Natural killer cell treated with Interleukin-12 subunit alpha and Interleukin-12 subunit beta and Interleukin-15 and Interleukin-18, amount 100 ng/mL, for 72 hours (primary cell): ENCODE measurements around the gene ITK. TPM values are rescaled to one million over a fixed set of nuclear protein-coding genes. Genes with fewer than 3 reads are reported as not detected.
A peak's percentile ranks its signal among the peaks of the same experiment; 100 is the strongest.

Experiments used
- ATAC-seq, 2 donors: fragments of 150-1000 bp; cut with Tn5 transposase in 1 of 2; sonication (Bioruptor Pico), chemical (Tn5 transposase) in 1 of 2; 2 replicates each; pipeline ENCODE4 v1.10.0; 2021
- DNase-seq: peaks from one replicate; pipeline ENCODE4 v3.0.0; 2022; ENCODE audit warnings: low spot score
- H3K27ac Mint-ChIP-seq, 2 donors: 1 replicate in 1 of 2; 2 replicates in 1 of 2; pipeline ENCODE4 v1.8.0; 2022; ENCODE audit warnings: mixed read lengths in 2 of 2, mild to moderate bottlenecking in 1 of 2, moderate library complexity in 1 of 2
- H3K27me3 Mint-ChIP-seq, 2 donors: 1 replicate in 1 of 2; 2 replicates in 1 of 2; pipeline ENCODE4 v1.8.0; 2022; ENCODE audit warnings: mixed read lengths in 2 of 2
- H3K36me3 Mint-ChIP-seq: one replicate; pipeline ENCODE4 v1.8.0; 2022; ENCODE audit warnings: mixed read lengths
- H3K4me1 Mint-ChIP-seq, 2 donors: 1 replicate in 1 of 2; 2 replicates in 1 of 2; pipeline ENCODE4 v1.8.0; 2022; ENCODE audit warnings: low read depth in 2 of 2, mixed read lengths in 2 of 2, mild to moderate bottlenecking in 1 of 2
- H3K4me3 Mint-ChIP-seq: one replicate; pipeline ENCODE4 v1.8.0; 2022; ENCODE audit warnings: mixed read lengths
- H3K9me3 Mint-ChIP-seq: 2 replicates; pipeline ENCODE4 v1.8.0; 2022; ENCODE audit warnings: mixed read lengths
- total RNA-seq, 2 donors: library from RNA; stranded (reverse); gene quantifications; one replicate each; pipeline ENCODE4 v1.2.3, GENCODE V29; 2022

ITK gene
- total RNA-seq, 2 donors from 2014 or later = 153 to 225 TPM

DNA sequence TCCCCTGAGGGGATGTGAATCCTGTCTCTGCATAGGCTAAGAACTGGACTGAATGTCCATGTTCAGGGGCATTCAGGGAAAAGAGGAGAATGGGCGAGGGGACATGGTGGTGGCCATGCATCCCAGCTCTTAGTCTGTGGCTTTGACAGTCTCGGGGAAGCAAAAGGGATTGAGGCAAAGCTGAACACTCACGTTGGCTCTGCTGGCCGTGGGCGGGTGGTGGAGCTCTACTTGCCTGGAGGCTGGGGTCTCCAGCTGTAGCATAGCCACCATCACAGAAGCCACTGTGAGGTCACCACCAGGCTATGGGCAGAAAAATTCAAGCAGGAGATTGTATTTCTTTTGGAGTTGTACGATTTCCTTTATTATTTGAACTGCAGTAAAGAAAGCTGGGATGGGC lies 18.6 kb upstream of the ITK start:
- H3K27me3 Mint-ChIP-seq = peaks cover 0 to 5% of the 10 kb centered on the region in 2 donors
- no peak overlapping the region for H3K27ac Mint-ChIP-seq
- H3K36me3 Mint-ChIP-seq = no peaks in the 10 kb centered on the region
- ATAC-seq = no peak
- peaks cover 22 to 24% of the 10 kb centered on the region in 2 donors for H3K4me1 Mint-ChIP-seq
- H3K4me3 Mint-ChIP-seq = no peak overlapping the region
- H3K9me3 Mint-ChIP-seq = no peaks in the 10 kb centered on the region
- no peak for DNase-seq

DNA sequence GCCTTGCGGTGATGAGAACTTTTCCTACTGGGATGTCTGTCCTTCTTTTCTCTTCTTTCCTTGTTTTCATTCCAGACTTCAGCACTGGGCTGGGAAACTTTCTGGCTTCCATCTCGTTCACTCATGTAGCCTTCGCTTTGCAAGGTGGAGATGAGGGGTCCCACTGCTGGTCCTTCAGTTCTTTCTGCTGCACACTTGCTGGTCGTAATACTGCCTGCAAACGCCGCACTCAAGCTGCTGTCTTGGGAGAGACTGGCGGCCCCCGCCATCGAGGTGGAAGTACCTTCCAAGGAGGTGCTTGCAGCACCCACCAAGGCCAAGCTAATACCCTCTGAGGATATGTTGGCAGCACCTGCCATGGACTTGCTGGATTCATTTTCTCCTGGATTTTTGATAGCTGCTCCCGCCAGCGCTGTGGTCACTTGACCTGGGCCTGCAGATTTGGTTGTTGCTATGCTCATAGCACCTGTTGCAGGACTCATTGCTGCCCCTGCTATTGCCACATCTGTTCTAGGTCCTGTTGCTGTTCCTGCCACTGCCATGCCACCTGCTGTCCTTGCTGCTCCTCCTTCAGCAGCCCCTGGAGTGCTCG lies 17.6 kb upstream of the ITK start:
- Mint-ChIP-seq H3K27me3 (peaks cover 0 to 5% of the 10 kb centered on the region in 2 donors), H3K36me3 (no peaks in the 10 kb centered on the region), H3K4me1 (peaks cover 25 to 27% of the 10 kb centered on the region in 2 donors), H3K27ac (peak overlapping the region; percentile 15 to 43), H3K9me3 (no peaks in the 10 kb centered on the region), H3K4me3 (no peak overlapping the region)
- DNase-seq (no peak), ATAC-seq (no peak)

DNA sequence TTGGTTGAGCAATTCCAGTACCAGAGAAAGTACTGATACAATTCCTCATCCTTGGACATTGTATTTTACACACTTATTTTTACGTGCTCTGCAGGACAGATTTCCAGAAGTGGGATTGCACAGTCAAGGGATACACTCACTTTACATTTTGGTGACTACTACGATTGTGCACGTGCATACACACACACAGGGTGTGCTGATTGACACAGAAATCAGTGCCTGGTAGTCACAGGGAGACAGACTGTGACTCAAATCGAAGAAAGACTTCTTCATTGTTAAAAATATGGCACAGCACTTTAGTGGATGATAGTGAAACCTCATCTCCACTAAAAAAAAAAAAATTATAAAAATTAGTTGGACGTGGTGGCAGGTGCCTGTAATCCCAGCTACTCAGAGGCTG lies 16.1 kb upstream of the ITK start:
- no peaks in the 10 kb centered on the region for H3K36me3 Mint-ChIP-seq
- peaks cover 20 to 22% of the 10 kb centered on the region in 2 donors for H3K4me1 Mint-ChIP-seq
- no peak for ATAC-seq

DNA sequence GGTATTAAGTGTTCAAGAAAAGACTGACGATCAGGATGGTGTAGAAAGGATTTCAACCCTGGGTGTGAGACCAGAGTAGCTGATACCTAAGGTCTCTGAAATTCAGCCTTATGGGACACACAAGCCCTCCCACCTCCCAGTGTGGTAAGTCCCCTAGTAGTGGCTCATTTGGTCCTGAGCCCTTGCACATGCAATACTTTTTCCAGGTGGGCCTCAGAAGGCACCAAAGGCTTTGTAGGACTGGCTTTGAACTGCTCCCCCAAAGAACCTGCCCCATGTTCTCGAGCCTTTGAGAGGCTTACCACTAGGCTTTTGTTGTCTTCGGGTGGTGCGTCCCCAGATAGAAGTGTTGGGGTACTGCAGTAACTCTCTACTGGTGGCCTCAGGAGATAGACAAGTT lies 15.4 kb upstream of the ITK start:
- peaks cover 0 to 5% of the 10 kb centered on the region in 2 donors for H3K27me3 Mint-ChIP-seq
- DNase-seq (no peak), ATAC-seq (no peak)
- H3K27ac Mint-ChIP-seq = peak overlapping the region in 1 of 2 donors; percentile 91
- no peak overlapping the region for H3K4me3 Mint-ChIP-seq
- peaks cover 14 to 18% of the 10 kb centered on the region in 2 donors for H3K4me1 Mint-ChIP-seq
- no peaks in the 10 kb centered on the region for H3K36me3 Mint-ChIP-seq
- H3K9me3 Mint-ChIP-seq = no peaks in the 10 kb centered on the region

More for the DNA sequence above, 16.1 kb upstream of the ITK start:
- Mint-ChIP-seq H3K27ac (peak overlapping the region in 1 of 2 donors; percentile 43), H3K9me3 (no peaks in the 10 kb centered on the region), H3K4me3 (no peak overlapping the region), H3K27me3 (peaks cover 0 to 5% of the 10 kb centered on the region in 2 donors)
- no peak for DNase-seq

DNA sequence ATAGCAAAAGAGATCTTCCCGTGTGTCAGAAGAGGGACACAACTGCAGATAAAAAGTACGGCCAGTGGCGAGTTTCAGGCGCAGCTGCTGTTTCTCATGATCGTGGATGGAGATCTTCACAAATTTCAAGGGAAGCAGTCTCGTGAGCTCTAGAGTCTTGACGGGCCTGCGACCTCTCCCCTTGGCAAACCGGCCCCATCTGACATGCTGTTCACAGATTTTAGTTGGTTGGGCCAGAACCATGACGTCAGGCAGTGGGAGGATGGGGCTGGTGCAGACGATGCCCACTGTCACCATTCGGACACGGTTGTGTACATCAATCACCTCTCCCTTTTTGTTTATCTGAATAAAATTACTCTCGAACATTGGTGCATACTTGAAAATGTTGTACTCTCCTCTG lies 15.0 kb upstream of the ITK start:
- Mint-ChIP-seq H3K9me3 (peaks cover under 1% of the 10 kb centered on the region), H3K27ac (peak overlapping the region in 1 of 2 donors; percentile 91), H3K27me3 (peaks cover 0 to 5% of the 10 kb centered on the region in 2 donors), H3K36me3 (no peaks in the 10 kb centered on the region), H3K4me1 (peaks cover 17 to 22% of the 10 kb centered on the region in 2 donors), H3K4me3 (no peak overlapping the region)
- ATAC-seq (no peak), DNase-seq (no peak)

DNA sequence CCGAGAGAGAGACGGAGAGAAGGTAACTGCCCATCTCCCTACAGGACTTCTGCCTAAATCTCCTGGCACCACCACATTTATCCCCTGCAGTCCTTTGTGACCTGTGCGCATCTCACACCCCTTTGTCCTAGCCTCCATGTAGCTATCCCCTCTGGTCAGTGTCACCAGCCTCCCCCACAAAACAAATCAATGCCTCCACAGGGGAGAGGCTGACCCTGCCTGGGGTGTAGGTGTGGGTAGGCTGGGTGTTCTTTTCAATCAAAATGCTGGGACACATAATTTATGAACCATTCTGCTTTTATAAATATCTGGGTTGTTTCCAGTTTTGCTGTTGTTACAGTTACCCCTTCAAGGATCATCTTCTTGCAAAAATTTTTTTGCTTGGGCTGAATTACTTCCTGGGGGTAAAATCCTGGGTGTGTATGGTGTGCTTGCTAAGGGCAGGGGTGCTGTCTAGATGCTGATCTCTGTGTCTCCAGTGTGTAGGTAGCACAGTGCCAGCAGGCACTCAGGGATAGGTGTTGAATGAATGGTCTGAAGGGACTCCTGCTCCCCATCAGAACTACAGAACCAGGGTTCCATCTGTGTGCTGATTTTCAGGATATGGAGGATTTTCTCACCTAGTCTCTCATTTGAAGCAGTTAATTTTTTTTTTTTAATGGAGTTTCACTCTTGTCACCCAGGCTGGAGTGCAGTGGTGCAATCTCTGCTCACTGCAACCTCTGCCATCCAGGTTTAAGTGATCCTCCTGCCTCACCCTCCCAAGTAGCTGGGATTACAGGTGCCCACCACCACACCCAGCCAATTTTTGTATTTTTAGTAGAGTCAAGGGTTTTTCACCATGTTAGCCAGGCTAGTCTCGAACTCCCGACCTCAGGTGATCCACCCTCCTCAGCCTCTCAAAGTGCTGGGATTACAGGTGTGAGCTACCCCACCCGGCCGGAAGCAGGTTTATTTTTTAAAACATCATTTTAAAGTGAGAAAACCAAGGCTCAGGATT lies 14.1 kb upstream of the ITK start, which contains the start of gene GARIN3:
Gene GARIN3, minus strand, starts transcription at position 51 of the 1,000 bp plus-strand sequence. CDS start 96 bp downstream, outside the sequence.
- peaks cover 0 to 5% of the 10 kb centered on the region in 2 donors for H3K27me3 Mint-ChIP-seq
- DNase-seq (no peak), ATAC-seq (no peak)
- H3K36me3 Mint-ChIP-seq = no peaks in the 10 kb centered on the region
- no peak within 1 kb of the TSS for H3K4me3 Mint-ChIP-seq
- H3K4me1 Mint-ChIP-seq = peaks cover 24 to 29% of the 10 kb centered on the region in 2 donors
- peak within 1 kb of the TSS; percentile 63 to 91 for H3K27ac Mint-ChIP-seq
- peaks cover 5% of the 10 kb centered on the region for H3K9me3 Mint-ChIP-seq

DNA sequence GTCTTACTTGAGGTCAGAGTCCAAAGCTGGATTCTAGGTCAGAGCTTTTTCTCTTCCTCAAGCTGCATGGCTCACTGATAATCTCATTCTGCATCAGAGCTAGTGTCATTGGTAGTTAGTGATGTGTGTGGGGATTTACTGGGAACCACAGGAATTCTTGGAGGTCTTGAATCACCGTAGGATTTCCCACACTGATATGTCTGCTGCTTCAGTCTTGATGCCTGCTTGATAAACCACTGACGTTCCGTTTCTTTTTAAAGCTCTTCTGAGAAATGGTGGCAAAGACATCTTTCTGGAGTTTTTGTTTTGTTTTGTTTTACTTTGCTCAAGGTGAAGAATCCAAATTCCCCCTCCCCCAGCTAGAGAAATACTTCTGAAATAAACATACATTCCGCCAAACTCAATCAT lies 13.4 kb upstream of the ITK start:
- ATAC-seq (peak; percentile 23 to 55), DNase-seq (no peak)
- H3K27me3 Mint-ChIP-seq = peaks cover 0 to 5% of the 10 kb centered on the region in 2 donors
- no peaks in the 10 kb centered on the region for H3K36me3 Mint-ChIP-seq
- H3K4me1 Mint-ChIP-seq = peaks cover 31 to 35% of the 10 kb centered on the region in 2 donors
- H3K9me3 Mint-ChIP-seq = peaks cover 5% of the 10 kb centered on the region
- H3K27ac Mint-ChIP-seq = peak overlapping the region; percentile 63 to 91
- H3K4me3 Mint-ChIP-seq = peak overlapping the region; percentile 62

DNA sequence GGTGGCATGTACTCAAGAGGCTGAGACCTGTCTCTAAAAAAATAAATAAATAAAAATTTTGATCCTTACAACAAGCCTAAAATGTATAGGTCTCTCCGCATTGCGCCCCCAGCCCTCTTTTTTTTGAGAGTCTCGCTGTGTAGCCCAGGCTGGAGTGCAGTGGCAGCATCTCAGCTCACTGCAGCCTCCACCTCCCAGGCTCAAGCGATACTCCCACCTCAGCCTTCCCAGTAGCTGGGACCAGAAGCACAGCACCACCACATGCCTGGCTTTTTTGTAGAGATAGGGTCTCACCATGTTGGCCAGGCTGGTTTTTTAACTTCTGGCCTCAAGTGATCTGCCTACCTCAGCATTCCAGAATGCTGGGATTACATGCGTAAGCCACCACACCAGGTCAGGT lies 12.4 kb upstream of the ITK start:
- Mint-ChIP-seq H3K9me3 (peaks cover 5% of the 10 kb centered on the region), H3K27me3 (no peaks in the 10 kb centered on the region), H3K4me1 (peaks cover 40 to 44% of the 10 kb centered on the region in 2 donors), H3K4me3 (no peak overlapping the region), H3K36me3 (no peaks in the 10 kb centered on the region), H3K27ac (peak overlapping the region in 1 of 2 donors; percentile 91)
- ATAC-seq = no peak
- DNase-seq = no peak

DNA sequence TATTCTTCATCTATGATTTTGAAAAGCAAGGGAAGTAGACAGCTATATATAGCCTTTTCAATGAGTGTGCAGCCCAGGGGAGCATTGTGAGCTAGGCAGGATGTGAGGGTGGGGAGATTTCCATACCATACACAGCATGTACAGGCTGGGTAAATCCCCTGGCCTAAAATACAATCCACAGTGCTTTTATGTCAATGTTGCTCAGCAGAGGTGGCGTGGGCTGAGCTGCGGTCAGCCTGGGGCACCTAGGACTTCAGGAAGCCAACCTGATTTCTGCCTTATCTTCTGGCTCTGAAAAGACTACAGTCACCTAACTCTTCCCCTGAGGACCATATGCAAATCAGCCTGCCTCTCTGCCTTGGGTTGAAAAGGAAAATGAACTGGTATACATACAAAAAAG lies 8.2 kb upstream of the ITK start:
- Mint-ChIP-seq H3K9me3 (peaks cover 5% of the 10 kb centered on the region), H3K4me3 (peak overlapping the region; percentile 84), H3K27me3 (no peaks in the 10 kb centered on the region), H3K27ac (peak overlapping the region; percentile 66 to 96), H3K36me3 (no peaks in the 10 kb centered on the region), H3K4me1 (peaks cover 28 to 42% of the 10 kb centered on the region in 2 donors)
- ATAC-seq = peak; percentile 98 to 99
- DNase-seq = peak; percentile 89

DNA sequence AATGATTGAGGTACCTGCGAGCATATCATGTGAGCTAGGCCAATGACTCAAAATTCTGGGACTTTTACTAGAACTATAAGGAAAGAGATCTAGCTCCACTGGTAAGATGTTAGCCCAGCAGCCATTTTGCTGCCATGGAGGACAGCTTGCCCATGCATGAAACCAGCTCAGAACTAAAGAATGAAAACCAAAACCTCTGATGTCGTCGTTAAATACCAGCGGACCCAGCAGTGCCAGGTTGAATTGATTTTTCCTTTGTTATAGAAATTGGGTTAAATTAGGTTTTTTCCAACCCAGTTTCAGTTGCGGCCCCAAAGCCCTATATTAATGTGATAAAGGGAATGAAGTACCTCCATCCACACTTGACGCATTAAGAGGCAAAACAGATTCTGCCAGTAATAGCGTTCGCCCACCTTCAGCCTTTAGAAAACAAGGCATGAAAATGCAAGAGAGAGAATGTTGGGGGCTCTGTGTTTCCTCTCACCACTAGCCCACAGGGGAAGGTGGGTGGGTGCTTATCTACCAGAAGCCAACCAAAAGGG lies 5.5 kb upstream of the ITK start:
- DNase-seq (no peak), ATAC-seq (no peak)
- peak overlapping the region; percentile 45 to 86 for H3K27ac Mint-ChIP-seq
- peaks cover 54 to 62% of the 10 kb centered on the region in 2 donors for H3K4me1 Mint-ChIP-seq
- H3K9me3 Mint-ChIP-seq = peaks cover 9% of the 10 kb centered on the region
- H3K4me3 Mint-ChIP-seq = no peak overlapping the region
- H3K27me3 Mint-ChIP-seq = no peaks in the 10 kb centered on the region
- H3K36me3 Mint-ChIP-seq = peaks cover 8% of the 10 kb centered on the region

DNA sequence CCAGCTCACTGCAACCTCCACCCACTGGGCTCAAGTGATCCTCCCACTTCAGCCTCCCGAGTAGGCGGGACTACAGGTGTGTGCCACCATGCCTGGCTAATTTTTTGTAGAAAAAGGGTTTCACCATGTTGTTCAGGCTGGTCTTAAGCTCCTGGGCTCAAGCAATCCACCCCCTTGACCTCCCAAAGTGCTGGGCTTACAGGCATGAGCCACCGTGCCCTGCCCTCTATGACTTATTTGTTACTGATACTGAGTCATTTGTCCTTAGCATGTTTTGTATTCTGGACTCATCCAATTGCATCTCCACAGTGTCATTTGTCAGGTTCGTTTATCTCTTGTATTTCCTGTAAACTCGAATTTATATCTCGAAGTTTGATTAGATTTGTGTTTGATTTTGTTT lies 2.7 kb upstream of the ITK start:
- Mint-ChIP-seq H3K36me3 (peaks cover 28% of the 10 kb centered on the region), H3K4me1 (peaks cover 34 to 40% of the 10 kb centered on the region in 2 donors), H3K27ac (peak overlapping the region; percentile 97 to 98), H3K27me3 (no peaks in the 10 kb centered on the region), H3K4me3 (peak overlapping the region; percentile 98), H3K9me3 (peaks cover 4% of the 10 kb centered on the region)
- peak in 1 of 2 donors; percentile 76 for ATAC-seq
- DNase-seq = no peak

DNA sequence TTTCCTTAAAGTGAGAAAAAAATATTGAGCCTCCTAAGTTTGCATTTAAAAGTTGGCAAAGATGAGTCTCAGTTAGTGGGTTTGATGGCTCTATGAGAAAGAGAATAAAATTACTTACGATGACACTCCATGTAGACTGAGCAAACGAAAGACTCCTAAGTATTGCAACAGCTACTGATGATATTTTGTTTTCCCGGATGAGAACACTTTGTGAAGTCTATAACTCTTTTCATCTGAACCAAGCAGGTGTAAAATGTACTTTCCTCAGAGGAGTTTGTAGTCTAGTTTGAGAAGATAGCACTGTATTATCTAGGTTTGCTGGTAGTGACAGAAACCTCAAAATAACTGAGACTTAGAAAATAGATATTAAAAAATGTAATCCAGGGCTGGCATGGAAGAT lies 1.7 kb upstream of the ITK start:
- DNase-seq = no peak
- peak overlapping the region; percentile 97 to 98 for H3K27ac Mint-ChIP-seq
- no peaks in the 10 kb centered on the region for H3K27me3 Mint-ChIP-seq
- H3K9me3 Mint-ChIP-seq = peaks cover 4% of the 10 kb centered on the region
- peaks cover 36% of the 10 kb centered on the region for H3K36me3 Mint-ChIP-seq
- H3K4me1 Mint-ChIP-seq = peaks cover 43 to 45% of the 10 kb centered on the region in 2 donors
- no peak for ATAC-seq
- H3K4me3 Mint-ChIP-seq = peak overlapping the region; percentile 98

DNA sequence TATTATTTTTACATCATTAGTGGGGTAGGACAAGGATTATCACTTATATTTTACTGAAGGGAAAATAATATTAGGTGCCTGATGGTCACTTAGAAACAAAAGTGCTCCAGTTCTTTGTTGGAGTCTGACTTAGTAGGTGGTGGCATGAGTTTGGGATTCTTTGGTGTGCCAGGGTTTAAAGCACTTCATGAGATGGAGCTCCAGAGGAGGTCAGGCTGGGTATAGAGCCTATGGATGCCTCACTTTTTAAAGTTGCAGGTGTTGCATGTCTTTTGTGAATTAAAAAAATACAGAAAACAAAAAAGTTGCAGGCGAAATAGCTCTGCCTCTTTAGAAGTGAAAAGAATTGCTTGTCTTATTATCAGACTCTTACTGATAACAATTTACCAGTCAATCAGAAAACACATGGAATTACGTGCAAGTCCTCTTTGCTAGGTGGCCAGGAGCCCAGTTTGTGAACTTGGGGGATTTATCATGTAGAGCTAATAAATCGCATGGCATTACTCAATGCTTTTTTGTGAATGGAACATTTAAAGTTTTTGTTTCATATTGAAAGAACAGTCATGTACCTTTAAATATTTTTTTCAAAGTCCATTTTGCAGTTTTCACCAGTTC lies 1.6 kb downstream of the ITK start:
- H3K9me3 Mint-ChIP-seq = peaks cover 4% of the 10 kb centered on the region
- no peak for ATAC-seq
- DNase-seq = no peak
- peak overlapping the region; percentile 97 to 98 for H3K27ac Mint-ChIP-seq
- peak overlapping the region; percentile 98 for H3K4me3 Mint-ChIP-seq
- H3K27me3 Mint-ChIP-seq = no peaks in the 10 kb centered on the region
- H3K36me3 Mint-ChIP-seq = peaks cover 51% of the 10 kb centered on the region
- peaks cover 52 to 69% of the 10 kb centered on the region in 2 donors for H3K4me1 Mint-ChIP-seq
